IPS-18c (cell line): ENCODE measurements around the gene DLK1.

Experiments
- H3K4me3 ChIP-seq: 2 replicates; pipeline ENCODE4 v1.7.0; 2013; ENCODE audit warnings: low read depth, mild to moderate bottlenecking, low read length, moderate library complexity; ENCODE audit not compliant: insufficient read depth
- H3K9me3 ChIP-seq: one replicate; pipeline ENCODE4 v1.6.1; 2013; ENCODE audit warnings: mild to moderate bottlenecking, low read length, moderate library complexity; ENCODE audit not compliant: control insufficient read depth, insufficient read depth

The DLK1 gene

DNA sequence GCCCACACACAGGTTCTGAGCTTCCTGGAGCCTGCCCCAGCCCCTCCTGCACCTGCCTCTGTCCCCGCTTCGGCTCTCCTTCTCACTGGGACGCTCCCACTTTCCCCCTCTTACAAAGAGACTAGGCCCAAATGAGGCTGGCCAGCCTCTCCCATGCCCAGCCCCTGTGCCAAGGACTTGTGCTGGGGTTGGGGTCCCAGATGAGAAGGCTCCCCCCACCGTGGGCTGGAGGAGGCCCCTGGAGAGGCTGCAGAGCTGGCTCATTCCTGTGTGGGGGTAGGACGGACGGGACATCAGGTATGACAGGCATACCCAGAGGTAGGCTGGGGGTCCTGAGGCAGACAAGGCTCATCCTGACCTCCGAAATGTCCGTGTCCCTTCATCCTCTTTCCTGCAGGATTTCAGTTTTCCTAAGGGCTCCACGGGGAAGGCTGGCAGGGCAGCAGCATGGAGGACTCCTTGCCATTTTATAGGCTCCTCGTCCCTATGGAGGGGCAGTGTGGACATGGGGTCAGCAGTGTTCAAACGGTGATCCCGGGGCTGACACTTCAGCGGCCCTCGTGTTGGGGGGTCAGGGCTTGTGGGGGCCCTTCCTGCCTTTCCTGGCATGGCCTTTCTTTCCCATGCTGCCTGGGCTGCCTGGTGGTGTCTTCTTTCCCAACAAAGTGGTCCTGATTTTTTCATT, 50.1 kb downstream of the DLK1 start:
- Histone ChIP-seq H3K9me3 (peaks cover 1% of the 10 kb centered on the region), H3K4me3 (no peak overlapping the region)

DNA sequence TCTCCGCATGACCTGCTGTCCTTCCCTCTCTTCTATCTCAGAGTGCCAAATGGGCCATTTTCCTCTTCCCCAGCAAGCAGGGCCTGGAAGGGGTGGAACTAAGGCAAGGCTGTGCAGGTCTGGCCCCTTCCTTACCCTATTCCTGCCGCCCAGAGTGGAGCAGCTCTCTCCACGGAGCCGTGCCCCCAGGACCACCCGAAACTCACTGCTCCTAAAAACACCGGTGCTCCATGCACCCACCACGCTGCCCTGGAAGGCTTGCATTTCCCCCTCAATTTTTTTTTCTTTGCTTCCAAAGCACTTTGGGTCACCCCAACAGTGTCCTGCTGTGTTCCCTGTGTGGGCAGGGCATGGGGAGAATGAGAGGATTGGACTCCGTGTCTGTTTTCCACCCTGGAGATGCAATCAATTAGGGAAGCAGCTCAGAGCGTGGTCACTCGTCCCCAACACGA, 50.7 kb downstream of the DLK1 start:
- no peak overlapping the region for H3K4me3 ChIP-seq
- H3K9me3 ChIP-seq: no peaks in the 10 kb centered on the region

DNA sequence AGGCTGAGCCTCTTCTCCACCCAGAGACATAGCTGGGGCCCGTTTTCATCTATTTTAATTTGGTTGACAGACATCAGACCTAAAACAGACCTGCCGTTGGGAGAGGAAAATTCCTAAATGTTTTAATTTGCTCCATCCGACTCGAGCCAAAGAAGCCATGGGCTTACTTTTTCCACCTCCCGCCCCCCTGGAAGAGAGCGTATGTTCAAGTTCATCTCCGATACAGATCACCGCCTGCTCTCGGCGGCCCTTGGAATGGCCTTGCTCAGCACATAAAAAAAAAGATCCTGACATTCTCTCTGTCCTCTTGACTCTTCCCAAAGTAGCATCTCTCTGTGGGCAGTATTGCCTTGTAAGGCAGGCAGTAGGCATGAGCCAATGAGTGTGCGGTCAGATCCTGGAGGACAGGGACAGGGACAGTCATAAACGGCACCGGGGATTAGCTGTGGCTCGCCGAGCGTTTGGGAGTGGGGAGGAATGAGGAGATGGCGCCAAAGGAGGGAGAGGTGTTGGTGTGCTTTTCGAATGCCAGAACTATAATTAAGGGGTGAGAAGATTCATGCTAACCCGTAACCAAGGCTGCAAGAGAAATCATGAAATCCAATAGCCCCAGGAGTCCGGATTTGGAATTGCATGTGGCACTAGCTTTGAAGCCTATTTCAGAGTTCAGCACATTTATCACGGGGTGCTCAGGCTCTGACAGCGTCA, 51.3 kb downstream of the DLK1 start:
- Histone ChIP-seq H3K4me3 (no peak overlapping the region), H3K9me3 (no peaks in the 10 kb centered on the region)

DNA sequence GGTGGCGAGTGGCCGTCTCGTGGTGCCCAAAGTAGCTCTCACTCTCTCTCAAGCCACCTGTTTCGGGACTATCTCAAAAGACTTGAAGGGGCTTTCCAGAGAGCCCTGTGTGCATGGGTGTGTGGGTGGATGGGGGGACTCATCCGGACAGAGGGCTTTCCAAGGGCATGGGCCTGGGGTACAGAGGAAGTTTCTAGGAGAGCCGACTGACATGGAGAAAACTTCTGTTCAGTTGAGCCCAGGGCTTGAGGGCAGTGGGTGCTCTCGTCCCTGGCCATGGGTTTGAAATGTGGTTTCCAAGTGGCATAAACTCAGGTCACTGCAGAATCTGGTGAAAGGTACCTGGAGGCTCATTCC, 51.8 kb downstream of the DLK1 start:
- Histone ChIP-seq H3K9me3 (no peaks in the 10 kb centered on the region), H3K4me3 (no peak overlapping the region)

DNA sequence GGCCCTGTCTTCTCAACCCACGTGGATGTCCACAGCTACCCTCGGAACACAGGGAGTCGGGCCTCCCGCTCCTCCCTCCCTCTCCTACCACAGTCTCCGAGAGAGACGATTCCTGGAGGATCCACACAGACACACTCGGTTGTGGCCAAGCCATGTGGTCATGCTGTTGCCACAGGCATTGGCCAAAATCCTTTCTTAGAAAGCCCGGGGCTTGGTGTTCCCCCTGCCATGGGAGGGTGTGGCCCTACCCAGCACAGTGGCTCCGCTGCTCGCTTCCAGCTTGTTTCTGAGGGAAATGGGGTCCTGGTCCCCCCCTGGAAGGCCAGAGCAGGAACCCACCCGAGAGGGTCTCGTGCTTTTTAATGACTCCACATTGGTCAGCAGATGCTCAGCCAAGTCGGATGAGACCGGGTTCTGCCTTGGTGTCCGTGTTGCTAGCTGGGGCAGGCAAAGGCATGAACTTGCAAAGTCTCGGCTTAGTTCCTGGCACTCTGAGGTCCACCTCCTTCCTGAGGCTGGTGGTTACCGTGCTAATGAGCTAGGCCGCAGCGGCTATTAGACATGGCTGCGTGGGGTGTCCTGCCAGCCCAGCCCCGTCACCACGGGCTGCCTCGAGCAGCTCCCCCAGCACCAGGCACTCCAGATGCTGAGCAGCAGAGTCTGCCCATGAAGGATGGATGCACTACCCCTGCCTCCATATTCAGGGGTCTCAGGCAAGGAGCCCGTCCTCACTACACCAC, 52.4 kb downstream of the DLK1 start:
- Histone ChIP-seq H3K4me3 (no peak overlapping the region), H3K9me3 (no peaks in the 10 kb centered on the region)

DNA sequence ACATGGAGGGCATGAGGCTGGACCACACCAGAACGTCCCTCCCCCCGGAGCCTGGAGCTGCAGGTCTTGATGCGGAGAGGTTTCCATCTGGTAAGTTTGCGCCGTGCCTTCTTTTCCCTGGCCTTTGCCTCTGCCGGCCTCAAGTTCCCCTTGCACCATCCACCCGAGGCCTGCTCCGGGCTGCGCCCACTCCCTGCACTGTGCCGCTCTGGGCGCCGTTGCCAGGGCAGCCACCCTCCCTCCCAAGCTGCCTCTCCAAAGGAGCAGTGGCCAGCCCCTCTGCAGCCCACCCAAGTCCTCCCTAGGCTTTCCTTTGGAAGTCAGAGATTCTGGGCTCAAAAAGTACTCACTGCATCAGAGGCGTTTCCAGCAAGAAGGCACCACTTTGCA, 53.0 kb downstream of the DLK1 start:
- H3K9me3 ChIP-seq: no peaks in the 10 kb centered on the region
- no peak overlapping the region for H3K4me3 ChIP-seq

DNA sequence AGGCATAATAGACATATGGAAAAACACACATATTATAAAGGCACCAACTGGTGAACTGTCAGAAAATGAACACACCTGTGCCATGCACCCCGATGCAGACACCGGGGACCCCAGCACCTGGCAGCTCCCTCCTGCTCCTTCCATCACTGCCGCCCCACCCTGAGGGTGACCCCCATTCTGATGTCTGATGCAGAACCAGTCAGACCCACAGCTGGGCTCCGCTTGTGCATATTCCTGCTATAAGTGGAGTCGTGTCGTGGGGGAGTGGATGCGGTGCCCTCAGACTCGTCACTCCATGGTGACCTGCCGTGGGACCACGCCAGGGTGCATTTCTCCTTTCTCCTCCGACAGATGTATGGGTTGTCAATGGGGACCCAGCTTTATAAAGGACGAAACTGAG, 53.6 kb downstream of the DLK1 start:
- Histone ChIP-seq H3K9me3 (no peaks in the 10 kb centered on the region), H3K4me3 (no peak overlapping the region)

DNA sequence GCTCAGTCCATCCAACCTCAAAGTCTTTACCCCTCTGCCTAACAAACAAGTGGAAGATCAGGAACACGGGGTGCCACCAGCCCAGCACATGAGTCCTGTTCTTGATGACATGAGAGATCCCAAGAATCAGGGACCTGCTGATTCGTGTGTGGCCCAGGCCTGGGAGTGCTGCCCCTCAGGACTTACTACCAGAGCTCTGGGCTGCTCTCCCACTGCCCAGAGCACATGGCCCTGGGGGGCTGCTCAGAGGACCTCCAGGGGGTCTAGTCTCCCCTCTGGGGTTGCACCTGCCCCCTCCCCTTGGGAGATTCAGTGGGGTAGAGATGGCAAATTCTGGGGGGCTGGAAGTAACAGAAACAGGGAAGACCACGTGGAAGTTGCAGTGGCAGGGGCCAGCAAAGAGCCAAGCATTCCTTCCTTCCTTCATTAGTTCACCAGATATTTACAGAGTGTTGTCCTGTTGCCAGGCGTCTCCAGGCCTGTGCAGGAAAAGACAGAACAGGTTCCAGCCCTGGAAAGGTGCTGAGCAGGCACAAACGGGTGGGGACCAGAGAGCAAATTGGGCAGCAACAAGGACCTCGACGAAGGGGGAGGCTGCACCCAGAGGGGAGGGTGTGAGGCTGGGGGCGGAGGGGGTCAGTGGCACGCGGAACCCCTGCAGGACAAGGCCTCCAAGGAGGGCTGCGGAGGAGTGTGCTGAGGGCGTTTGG, 54.1 kb downstream of the DLK1 start:
- H3K4me3 ChIP-seq: no peak overlapping the region
- H3K9me3 ChIP-seq: no peaks in the 10 kb centered on the region

DNA sequence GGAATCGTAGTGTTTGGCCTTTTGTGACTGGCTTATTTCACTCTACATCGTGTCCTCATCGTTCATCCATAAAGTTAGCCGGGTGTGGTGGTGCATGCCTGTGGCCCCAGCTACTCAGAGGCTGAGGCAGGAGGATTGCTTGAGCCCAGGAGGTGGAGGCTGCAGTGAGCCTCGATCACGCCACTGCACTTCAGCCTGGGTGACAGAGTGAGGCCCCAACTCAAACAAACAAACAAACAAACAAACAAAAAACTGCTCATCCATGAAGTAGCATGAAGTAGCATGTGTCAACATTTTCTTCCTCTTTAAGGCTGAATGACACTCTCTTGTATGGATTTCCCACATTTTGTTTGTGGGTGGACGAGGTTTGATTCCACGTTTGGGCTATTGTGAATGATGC, 55.3 kb downstream of the DLK1 start:
- H3K4me3 ChIP-seq: no peak overlapping the region
- H3K9me3 ChIP-seq: no peaks in the 10 kb centered on the region

DNA sequence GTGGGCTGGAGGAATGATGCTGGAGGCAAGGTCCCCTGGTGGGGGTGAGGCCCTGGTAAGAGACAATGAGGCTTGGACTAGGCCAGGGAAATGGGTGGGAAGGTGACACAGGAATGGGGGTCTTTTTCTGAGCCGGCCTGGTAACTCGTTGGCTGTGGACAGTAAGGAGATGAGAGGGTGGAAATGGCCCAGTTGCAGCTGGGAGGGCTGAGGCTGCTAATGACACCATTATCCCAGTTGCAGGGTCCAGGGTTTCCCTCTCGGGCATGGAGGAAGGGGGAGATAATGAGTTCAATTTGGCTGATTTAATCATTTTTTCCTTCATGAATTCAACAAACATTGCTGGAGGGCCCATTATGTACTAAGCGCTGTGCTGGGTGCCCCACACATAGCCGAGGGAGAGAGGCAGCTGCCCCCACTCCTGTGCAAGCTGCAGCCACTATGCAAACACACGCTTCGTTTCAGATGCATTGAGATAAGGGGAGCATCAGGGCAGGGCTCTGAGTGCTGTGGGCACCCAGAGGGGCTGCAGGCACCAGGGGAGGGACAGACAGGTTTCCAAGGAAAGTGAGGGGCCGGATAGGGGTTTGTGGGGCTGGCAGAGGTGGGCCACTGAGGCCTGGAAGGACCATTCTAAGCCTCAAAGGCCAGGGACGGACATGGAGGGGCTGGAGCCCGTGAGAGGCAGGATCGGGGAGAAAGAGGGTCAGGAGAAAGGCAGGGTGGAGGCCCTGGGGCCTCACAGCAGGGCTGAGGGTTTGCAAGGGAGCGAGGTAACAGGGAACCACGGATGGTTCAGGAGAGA, 56.0 kb downstream of the DLK1 start:
- no peak overlapping the region for H3K4me3 ChIP-seq

DNA sequence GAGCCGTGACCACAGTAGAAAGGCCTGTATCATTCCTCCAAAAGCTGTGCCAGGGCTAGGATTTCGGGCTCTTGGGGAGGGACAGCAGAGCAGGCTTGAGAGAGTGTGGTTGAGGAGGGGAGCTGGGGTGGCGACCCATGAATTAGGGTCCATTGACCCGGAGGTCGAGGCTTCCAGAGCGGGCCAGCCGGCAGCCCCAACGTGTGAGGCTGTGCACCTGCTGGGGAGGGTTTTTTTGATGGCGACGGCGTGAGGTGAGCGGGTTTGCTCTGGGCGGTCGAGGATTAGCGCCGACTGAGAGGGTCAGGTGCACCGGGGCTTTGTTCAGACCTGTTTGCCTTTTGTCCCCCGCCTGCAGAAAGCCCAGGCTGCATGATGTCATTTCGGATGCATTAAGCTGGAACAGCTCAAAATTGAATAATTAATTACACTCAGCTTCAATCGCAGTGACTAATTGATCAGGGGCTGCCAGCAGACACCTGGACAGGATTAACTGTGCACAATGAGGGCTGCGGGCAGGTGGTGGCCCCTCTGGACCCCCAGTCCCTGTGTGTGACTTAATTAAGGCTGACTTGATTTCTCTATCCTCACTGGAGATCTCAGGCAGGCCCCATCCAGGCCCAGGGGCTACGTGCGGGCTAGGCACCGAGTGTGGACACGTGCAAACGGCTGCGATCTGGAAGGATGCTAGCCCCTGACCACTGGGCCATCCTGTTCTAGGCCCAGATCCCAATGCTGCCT, 57.1 kb downstream of the DLK1 start:
- Histone ChIP-seq H3K4me3 (no peak overlapping the region), H3K9me3 (no peaks in the 10 kb centered on the region)

More for the DNA sequence above, 56.0 kb downstream of the DLK1 start:
- H3K9me3 ChIP-seq: no peaks in the 10 kb centered on the region

DNA sequence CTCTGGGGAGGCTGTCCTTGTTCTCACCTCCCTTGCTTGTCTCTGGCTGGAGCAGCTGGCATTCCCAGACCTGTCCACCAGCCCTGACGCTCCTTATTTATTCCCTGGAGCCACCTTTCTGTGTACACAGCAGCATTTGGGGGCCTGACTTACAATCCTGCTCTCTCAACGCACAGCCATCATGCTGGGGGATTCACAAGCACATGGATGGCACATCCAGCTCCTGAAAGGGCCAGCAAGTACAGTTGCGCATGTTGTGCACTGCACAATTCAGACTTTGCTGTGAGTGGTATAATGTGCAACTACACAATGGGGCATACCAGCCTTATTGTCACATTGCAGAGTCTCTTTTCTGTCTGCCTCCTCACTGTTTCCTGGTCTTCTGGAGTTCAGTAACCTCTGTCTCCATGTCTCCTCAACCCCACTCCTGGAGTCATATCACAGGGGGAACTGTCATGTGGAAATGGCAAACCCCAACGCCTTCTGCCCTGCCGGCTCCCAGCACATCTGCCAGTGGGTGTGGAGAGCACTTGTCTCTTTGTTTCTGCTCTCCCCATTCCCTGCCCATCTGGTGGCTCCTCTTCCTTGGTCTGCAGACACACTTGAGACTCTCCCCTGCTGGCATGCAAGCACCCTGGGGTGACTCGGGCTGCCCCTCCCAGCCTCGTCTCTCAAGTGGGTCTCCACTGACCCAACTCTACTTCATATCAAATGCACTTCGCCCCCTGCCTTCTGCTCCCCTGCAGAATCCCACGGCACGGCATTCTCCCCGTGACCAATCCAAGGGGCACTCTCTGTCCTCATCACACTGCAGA, 58.0 kb downstream of the DLK1 start:
- H3K4me3 ChIP-seq: no peak overlapping the region
- no peaks in the 10 kb centered on the region for H3K9me3 ChIP-seq

DNA sequence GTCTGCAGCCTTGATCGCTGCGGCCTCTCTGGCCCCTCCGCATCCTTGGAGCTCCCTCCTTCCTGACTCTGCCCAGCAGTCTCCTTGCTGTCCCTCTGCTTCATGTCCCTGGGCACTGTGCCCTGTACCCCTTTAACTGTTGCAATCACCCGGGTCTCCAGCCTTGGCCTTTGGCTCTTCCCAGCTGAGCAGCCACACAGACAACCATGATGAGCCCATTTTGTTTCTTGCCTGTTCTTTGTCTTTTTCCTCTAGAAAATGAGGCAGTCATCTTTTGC, 58.6 kb downstream of the DLK1 start:
- H3K9me3 ChIP-seq: no peaks in the 10 kb centered on the region
- H3K4me3 ChIP-seq: no peak overlapping the region

DNA sequence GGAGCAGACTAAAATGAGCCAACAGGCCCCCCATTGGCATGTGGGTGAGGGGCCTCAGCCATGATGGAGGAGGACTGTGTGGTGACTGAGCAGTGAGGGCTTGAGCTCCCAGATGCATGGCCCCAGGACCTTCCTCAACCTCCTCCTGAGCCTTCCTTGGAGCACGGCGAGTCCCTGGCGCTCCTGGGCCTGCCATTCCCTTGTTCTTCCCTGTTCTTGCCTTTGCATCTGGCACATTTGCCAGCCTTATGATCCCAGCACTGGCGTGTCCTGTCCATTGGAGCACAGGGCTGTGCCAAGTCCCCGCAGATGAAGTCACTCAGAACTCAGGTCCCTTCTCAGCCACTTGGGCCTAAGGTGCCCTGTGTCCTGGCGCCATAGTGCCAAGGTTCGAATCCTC, 58.9 kb downstream of the DLK1 start:
- Histone ChIP-seq H3K9me3 (no peaks in the 10 kb centered on the region), H3K4me3 (no peak overlapping the region)

DNA sequence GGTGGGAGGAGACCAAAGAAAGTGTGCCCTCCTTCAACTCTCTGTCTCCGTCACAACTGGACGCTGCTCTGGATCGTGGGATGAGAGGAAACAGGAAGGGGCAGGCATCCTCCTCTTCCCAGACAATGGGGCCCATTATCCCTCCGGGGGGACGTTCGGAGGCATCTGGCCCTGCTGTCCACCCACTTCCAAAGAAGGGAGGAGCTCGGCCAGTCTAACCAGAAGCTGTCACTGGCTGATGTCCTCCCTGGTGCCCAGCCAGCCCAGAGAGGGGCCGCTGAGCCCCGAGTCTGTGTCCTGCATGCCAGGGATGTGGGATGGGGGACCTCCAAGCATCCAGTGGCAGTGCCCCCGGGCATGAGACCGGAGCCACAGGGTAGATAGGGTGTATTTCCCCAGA, 59.4 kb downstream of the DLK1 start:
- Histone ChIP-seq H3K4me3 (no peak overlapping the region), H3K9me3 (no peaks in the 10 kb centered on the region)
